Stimulated activated CD8-positive, alpha-beta memory T cell treated with anti-CD3 and anti-CD28 coated beads, Interleukin-4, amount 100 ng/mL, for 48 hours (primary cell): Measurements from ENCODE around the gene HHAT.

Experiments
- DNase-seq: peaks from one replicate; pipeline ENCODE4 v3.0.0-alpha.2; 2020

The HHAT gene

GRCh38 chr1:210616356-210616755 lies 287.7 kb downstream of the HHAT start:
- DNase-seq = no peak

GRCh38 chr1:210617293-210617692 lies 288.6 kb downstream of the HHAT start:
- no peak for DNase-seq

GRCh38 chr1:210618369-210618768 lies 289.7 kb downstream of the HHAT start:
- DNase-seq = no peak

- no peak for DNase-seq
Measured at GRCh38 chr1:210620867-210621488, 292.3 kb downstream of the HHAT start.

DNA sequence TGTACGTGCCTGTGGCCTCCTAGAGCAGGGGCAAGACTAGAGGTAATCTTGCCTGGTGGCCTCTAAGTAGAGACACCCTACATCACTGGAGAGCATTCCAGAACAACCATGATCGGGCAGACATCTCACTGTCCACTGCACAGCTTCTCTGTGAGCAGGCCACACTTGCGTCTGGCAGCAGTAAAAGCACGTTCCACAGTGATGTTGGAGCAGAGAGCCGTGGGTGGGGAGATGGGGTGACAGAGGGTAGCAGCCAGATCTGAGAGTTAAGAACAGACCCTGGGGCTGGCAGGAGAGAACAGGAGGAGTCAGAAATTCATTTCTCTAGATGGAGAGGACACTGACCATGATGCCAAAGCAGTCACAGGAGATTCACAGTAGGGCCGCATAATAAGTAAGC lies 293.0 kb downstream of the HHAT start:
- DNase-seq = no peak

- DNase-seq = no peak
Measured at GRCh38 chr1:210624722-210625121, 296.0 kb downstream of the HHAT start.

GRCh38 chr1:210625715-210626114 lies 297.0 kb downstream of the HHAT start:
- DNase-seq = no peak

DNA sequence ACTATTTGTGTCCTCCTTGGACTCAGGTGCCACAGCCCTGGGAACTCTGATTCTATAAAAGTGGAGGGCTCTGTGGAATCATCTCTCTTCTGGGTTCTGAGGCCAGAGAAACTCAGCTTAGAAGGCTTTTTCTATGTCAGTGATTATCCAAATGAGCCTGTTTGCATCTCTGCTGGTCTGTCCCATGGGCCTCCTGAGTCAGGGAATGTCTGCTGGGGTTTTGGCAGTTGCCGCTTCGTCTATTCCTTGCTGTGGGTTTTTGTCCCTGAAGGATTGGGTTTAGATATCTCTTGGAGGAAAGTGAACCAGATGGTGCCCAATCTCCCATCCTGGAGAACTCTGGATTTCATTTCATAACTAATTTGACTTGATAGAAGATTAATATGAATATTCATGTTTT lies 297.6 kb downstream of the HHAT start:
- DNase-seq = no peak

GRCh38 chr1:210627755-210628154 lies 299.1 kb downstream of the HHAT start:
- no peak for DNase-seq

DNA sequence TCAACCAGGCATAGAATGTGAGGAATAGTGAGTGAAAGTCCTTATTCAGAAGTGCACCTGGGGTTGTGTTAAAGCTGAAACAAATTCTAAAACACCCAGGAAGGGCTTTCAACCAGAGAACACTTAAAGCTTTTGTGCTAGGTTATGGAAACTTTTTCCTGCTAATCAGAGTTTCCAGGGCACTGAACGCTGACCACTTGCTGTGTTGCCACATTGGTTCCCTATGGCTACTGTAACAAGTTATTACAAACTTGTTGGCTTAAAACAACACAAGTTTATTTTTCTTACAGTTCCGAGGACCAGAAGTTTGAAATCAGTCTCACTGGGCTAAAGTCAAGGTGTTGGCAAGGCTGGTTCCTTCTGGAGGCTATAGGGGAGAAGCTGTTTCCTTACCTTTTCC lies 300.6 kb downstream of the HHAT start:
- no peak for DNase-seq

- DNase-seq = no peak
Measured at GRCh38 chr1:210631399-210631798, 302.7 kb downstream of the HHAT start.

DNA sequence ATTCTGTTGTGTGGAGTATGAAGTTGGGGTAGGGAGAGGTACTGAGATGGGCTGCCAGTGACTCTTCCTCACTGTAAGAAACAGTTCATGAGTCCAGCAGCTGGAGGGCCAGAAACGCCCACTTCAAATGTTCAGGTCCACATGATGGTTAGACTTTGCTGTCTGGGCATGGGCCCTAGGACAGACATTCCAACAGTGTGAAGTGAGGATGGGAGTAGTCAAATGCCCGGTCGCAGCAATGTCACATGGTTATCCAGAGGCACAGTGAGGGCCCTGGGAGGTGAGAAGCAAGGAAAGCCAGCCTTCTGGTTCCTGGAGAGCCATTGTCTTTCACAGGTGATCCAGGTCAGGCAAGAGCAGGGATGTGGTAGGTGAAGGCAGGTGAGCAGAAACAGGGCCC lies 304.4 kb downstream of the HHAT start:
- DNase-seq = no peak

DNA sequence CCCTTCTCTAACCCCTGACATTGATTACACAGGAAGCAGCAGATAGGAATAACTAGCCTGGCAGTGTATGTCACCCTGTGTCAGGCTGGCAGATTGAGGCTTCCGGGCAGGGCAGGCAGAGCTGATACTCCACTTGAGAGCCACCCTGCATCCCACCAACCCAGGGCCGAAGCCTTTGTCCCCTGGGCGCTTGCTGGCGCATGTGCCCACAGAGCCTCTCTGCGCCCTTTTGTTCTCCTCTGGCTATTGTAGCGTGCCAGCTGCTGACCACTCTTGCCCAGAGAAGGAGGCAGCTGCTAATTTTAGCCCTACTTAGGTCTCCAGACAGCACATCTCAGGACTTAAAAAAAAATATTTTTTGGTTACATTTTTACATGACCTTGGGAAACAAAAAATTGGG lies 304.9 kb downstream of the HHAT start:
- no peak for DNase-seq

GRCh38 chr1:210635108-210635507 lies 306.4 kb downstream of the HHAT start:
- DNase-seq = no peak

GRCh38 chr1:210641582-210641981 lies 312.9 kb downstream of the HHAT start:
- no peak for DNase-seq

DNA sequence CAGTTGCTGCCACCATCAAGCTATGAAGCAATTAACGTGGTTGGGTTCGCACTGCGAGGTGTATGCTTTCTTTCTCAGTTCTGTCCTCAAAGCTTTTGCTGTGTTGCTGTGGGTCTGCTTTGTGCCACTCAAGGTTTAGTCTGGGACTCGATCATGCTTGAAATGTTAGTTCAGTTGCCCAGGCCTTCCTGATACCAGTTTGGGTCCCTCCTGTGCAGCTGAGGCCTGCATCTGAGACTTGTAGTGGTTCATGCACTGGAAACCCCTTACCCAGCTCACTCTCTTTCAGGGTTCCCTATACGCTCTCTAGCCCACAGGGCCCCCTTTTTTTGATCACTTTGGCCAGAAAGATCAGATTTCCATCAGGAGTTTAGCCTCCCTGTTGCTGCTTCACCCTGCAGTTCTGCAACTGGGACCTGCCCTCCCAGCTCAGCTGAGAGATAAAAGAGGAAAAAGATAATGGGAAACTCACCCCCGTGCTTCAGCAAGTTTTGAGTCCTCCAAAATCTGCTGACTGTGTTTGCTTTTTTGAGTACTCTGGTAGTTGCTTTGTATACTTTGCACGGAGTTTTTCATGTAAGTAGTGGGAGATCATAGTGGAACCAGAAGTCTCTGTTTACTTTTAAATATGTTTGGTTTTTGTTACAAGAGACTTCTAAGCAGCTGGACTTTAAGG lies 317.0 kb downstream of the HHAT start:
- DNase-seq = no peak

DNA sequence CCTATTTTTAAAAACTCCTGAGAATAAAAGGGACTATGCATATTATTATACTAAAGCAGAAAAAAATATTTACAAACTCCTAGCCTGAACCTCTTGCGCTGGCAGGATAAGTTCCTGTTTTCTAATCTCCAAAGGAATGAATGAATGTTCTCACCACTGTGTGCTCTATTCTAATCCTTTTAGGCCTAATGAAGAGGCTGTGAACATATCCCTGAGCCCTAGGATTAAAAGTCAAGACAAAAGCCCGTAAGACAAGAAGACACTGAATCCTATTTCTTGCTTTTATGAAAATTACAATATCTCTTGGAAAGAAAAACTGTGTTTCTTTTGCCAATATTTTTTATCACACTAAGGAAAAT lies 317.5 kb downstream of the HHAT start:
- DNase-seq = no peak

DNA sequence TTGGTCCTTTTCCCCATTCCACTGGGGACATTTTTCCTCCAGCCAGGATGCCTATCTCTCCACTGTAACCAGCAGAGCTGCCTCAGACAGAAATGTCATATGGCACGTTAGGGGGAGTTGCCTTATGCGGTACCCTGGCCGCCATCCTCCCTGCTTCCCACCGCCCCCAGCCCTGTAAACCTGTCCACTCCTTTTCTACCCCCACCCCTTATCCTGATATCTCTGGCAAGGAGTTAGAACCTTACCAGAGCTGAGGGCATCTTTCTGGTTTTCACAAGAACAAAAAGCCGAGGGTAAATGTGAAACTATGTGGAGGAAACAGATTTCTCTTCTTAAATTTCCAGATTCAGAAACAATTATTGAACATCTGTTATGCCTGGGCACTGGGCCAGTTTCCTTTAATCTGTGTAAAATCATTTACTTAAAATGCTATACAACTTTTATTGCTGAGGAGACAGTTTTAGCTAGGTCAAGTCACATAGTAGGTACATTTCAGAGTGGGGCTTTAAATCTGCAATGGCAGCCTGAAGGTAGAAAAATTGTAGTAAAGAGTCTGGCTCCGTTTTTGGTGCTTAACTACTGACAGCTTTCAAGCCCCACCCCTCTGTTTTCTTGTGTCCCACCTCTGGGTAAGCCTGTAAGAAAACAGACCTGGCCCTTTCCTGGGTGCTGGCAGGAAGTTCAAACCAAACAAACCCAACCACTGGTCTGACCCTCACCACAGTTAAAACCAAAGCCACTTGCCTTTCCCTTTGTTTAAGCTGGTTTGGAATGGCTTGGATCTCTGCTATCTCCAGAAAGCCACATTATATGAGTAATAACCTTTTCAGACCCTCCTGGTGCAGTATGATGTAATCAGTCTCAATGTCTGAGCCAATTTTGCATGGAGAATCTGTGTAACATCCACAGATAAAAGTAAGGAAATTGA lies 319.0 kb downstream of the HHAT start:
- DNase-seq = no peak

DNA sequence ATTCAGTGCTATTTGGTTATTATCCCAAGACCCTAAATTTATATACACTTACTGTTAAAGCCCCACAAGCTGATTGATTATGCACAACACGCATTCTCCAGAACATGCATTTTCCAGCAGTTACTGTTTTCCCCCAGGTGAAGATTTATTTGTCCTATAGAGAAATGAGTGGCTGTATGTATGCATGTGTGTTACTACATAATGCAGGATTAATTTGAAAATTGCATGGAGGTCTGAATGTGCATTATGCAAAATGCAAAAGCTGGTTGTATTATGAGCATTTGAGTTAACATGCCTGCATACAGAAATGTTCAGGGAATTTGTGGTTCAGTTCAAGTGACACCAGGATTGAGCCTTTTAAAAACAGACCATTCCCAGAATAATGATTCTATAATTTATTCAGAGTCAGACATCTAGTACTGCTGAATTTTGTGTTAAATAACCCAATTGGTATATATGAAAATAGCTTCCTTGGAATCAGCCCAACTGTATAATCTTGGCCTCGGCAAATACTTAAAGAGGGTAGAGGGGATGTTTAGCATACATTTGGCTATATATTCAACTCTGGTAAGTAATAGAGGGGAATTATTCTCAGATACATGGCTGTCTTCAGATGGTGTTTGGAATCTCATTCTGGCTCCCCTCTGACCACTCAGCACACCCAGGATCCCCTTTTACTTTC lies 320.0 kb downstream of the HHAT start:
- no peak for DNase-seq

DNA sequence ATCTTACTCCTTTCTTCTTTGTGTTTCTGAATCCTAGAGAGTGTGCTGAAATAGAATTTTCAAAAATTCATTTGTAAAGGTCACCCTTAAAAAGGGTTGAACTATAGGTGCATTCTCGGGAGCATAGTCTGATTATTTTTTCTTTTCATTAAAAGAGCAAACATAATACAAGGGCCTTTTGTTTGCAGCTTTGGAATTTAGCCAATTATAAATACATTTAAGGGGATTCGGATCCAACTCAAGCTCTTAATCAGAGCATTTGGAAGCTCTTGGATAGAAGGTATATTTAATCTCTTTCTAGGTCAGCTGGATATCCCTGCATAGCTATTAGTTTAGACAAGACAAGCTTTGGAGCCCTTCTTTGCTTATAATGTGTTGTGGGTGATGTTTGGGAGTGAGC lies 321.7 kb downstream of the HHAT start:
- no peak for DNase-seq

GRCh38 chr1:210652329-210652954 lies 323.7 kb downstream of the HHAT start:
- no peak for DNase-seq

GRCh38 chr1:210653771-210654170 lies 325.1 kb downstream of the HHAT start:
- no peak for DNase-seq
